ENCODE measurements around the gene SAG. TPM values are rescaled to one million over a fixed set of nuclear protein-coding genes. Genes with fewer than 3 reads are reported as not detected.

Gene SAG
- total RNA-seq, 2 experiments from 2014 or later: 0.32 TPM; not detected in 1

DNA sequence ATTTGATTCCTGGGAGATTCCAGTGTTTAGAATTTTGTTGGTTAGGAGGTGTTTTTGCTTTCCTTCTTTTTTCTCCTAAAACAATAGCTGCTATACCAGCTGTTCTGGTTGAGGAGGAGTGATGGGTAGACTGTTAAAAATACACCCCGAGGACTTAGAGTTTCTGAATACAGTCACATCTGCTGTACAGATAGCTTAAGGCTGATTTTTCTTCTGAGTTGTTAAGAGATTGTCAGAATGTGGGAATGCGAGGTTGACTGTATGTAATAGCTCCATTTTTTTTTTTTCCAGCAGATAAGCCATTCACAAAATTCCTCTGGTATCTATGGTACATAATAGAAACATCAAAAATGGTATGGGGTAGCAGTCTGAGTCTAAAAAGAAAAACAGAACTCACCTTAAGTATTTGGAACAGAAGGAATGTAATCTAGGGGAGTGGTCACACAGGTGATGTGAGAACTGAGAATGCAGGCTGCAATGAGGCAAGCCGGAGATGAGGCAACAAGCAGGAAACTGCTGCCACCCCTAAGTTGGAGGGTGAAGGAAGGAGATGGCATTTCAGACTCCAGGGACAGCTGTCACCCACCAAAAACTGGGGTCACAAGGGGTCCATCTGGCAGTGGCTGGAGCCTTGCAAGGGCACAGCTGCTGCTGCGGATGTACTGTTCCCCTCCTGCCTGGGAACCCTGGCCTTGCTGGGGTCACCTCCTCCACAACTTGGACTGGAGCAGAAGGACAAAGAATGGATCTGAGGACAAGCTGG, 49.1 kb downstream of the SAG start:
- H3K4me2 ChIP-seq (ENCODE audit: low read length): peak overlapping the region; percentile 84
- H2AFZ ChIP-seq (ENCODE audit: low read length): no peak overlapping the region
- ChIA-PET CTCF (ENCODE audit: unreplicated experiment) (interaction anchor here (0.9 to 1.6 kb wide), 3 partner anchors 9 to 48 kb away, joined by 3 to 6 read pairs (median 4); no protein-coding TSS in a partner anchor), POLR2A (interaction anchor here (0.6 to 3.8 kb wide), 15 partner anchors 9 to 476 kb away, joined by 3 to 38 read pairs (median 4); partner anchors contain the start of gene INPP5D)
- peaks cover 25% of the 10 kb centered on the region; the same call in 1 of the 2 replicates for H4K20me1 ChIP-seq (ENCODE audit: insufficient read depth, low read length)
- TF ChIP-seq EZH2phosphoT487 (IDR thresholded peaks at IDR 0.05; ENCODE audit: borderline replicate concordance, low read depth, low read length): no peak
- TF ChIP-seq, protein P1, sequence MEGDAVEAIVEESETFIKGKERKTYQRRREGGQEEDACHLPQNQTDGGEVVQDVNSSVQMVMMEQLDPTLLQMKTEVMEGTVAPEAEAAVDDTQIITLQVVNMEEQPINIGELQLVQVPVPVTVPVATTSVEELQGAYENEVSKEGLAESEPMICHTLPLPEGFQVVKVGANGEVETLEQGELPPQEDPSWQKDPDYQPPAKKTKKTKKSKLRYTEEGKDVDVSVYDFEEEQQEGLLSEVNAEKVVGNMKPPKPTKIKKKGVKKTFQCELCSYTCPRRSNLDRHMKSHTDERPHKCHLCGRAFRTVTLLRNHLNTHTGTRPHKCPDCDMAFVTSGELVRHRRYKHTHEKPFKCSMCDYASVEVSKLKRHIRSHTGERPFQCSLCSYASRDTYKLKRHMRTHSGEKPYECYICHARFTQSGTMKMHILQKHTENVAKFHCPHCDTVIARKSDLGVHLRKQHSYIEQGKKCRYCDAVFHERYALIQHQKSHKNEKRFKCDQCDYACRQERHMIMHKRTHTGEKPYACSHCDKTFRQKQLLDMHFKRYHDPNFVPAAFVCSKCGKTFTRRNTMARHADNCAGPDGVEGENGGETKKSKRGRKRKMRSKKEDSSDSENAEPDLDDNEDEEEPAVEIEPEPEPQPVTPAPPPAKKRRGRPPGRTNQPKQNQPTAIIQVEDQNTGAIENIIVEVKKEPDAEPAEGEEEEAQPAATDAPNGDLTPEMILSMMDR (conservative IDR thresholded peaks at IDR 0.05; ENCODE audit: low read length): no peak
- H3K9me3 ChIP-seq (ENCODE audit: low read length): no peaks in the 10 kb centered on the region
- no peaks in the 10 kb centered on the region for H3K9me2 ChIP-seq (ENCODE audit: insufficient read depth, low read length)
- H3K27ac ChIP-seq (ENCODE audit: low read depth, low read length, poor library complexity, severe bottlenecking): peak overlapping the region; percentile 62
- H3K79me2 ChIP-seq (ENCODE audit: insufficient read depth, low read depth, low read length): peaks cover 69% of the 10 kb centered on the region
- peaks cover 66% of the 10 kb centered on the region for H3K4me1 ChIP-seq (ENCODE audit: insufficient read depth, low read length, poor library complexity, severe bottlenecking)
- intact Hi-C loops (cut with micrococcal nuclease; ENCODE audit: unreplicated experiment): loop anchor here (1.0 to 10.0 kb wide), 4 partner anchors 29 to 272 kb away; no protein-coding TSS in a partner anchor
- peaks cover 54% of the 10 kb centered on the region for H3K36me3 ChIP-seq (ENCODE audit: insufficient read depth, low read length)
- peak overlapping the region; percentile 88 for H3K4me3 ChIP-seq (ENCODE audit: low read depth, low read length, poor library complexity, severe bottlenecking)
- BruUV-seq (replicated peaks): no TSS peak
- peak; percentile 54 for DNase-seq (ENCODE audit: low spot score)

DNA sequence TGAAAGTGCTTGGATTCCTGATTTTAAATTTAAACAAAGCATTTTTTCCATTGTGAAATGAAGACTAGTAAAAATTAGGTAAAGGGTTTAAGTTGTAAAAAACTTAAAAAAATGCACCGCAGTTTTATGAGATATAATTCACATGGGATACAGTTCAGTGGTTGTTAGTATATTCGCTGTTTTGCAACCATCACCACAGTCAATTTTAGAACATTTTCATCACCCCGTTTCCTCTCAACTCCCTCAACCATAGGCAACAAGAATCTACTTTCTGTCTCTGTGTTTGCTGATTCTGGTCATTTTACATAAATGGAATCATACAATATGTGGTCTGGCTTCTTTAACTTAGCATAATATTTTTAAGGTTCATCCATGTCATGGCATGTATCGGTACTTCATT, 50.7 kb downstream of the SAG start:
- POLR2A ChIA-PET: interaction anchor here (0.8 to 3.8 kb wide), 12 partner anchors 12 to 94 kb away, joined by 3 to 38 read pairs (median 4); no protein-coding TSS in a partner anchor
- Histone ChIP-seq H3K79me2 (ENCODE audit: insufficient read depth, low read depth, low read length) (peaks cover 85% of the 10 kb centered on the region), H3K36me3 (ENCODE audit: insufficient read depth, low read length) (peaks cover 68% of the 10 kb centered on the region), H3K9me3 (ENCODE audit: low read length) (no peaks in the 10 kb centered on the region), H3K4me3 (ENCODE audit: low read depth, low read length, poor library complexity, severe bottlenecking) (peak overlapping the region; percentile 88), H4K20me1 (ENCODE audit: insufficient read depth, low read length) (peaks cover 25% of the 10 kb centered on the region; the same call in 1 of the 2 replicates), H3K4me1 (ENCODE audit: insufficient read depth, low read length, poor library complexity, severe bottlenecking) (peaks cover 76% of the 10 kb centered on the region), H3K4me2 (ENCODE audit: low read length) (peak overlapping the region; percentile 84), H3K27ac (ENCODE audit: low read depth, low read length, poor library complexity, severe bottlenecking) (peak overlapping the region; percentile 62), H3K9me2 (ENCODE audit: insufficient read depth, low read length) (no peaks in the 10 kb centered on the region), H2AFZ (ENCODE audit: low read length) (no peak overlapping the region)
- BruUV-seq (replicated peaks): TSS peak; percentile 30
- intact Hi-C loops (cut with micrococcal nuclease; ENCODE audit: unreplicated experiment): loop anchor here (5.0 to 10.0 kb wide), 2 partner anchors 91 to 274 kb away; no protein-coding TSS in a partner anchor
- TF ChIP-seq EZH2phosphoT487 (IDR thresholded peaks at IDR 0.05; ENCODE audit: borderline replicate concordance, low read depth, low read length): no peak
- TF ChIP-seq, protein P1 (conservative IDR thresholded peaks at IDR 0.05; ENCODE audit: low read length): no peak
- DNase-seq (ENCODE audit: low spot score): no peak
- CTCF ChIA-PET (ENCODE audit: unreplicated experiment): interaction anchor here (0.6 to 1.6 kb wide), 3 partner anchors 15 to 95 kb away, joined by 3 to 6 read pairs (median 3); no protein-coding TSS in a partner anchor

Data from OCI-LY7 (cell line).